H1 (cell line): ENCODE data around the gene SCAMP4. TPM values are rescaled to one million over a fixed set of nuclear protein-coding genes. Genes with fewer than 3 reads are reported as not detected.

Experiments used
- CTCF ChIA-PET: fragments of 300-600 bp; sonication (Branson Sonifier 250); formaldehyde crosslinking; loops from one replicate; lab custom pipeline; 2021; ENCODE audit not compliant: partially characterized antibody; lab: Charles Lee
- POLR2A ChIA-PET: fragments of 300-600 bp; sonication (Branson Sonifier 250); formaldehyde crosslinking; loops from one replicate; lab custom pipeline; 2021; ENCODE audit warnings: inconsistent platforms; ENCODE audit not compliant: partially characterized antibody; lab: Charles Lee
- DNase-seq, 2 experiments: peaks; one replicate each; pipeline versions ENCODE4 v3.0.0 to v3.0.0-alpha.2; 2010 to 2022; ENCODE audit warnings: low spot score in 2 of 2, low read depth in 1 of 2, mixed read lengths in 1 of 2
- FAIRE-seq: peaks from 2 replicates; lab custom pipeline; 2011; peaks lifted over from hg19 to GRCh38; lab: Jason Lieb, UNC
- H2AFZ ChIP-seq: 2 replicates; pipeline ENCODE4 v1.8.1; 2012; ENCODE audit warnings: low read length, inconsistent platforms
- H2AK5ac ChIP-seq: 2 replicates; pipeline ENCODE4 v1.6.1; 2013; ENCODE audit warnings: low read depth, low read length
- H2BK120ac ChIP-seq: replicated peaks from 2 replicates; pipeline ENCODE3; 2013; ENCODE audit warnings: low read depth, low read length, inconsistent platforms
- H2BK12ac ChIP-seq: 2 replicates; pipeline ENCODE4 v1.6.1; 2013; ENCODE audit warnings: low read depth, low read length
- H2BK15ac ChIP-seq: 2 replicates; pipeline ENCODE4 v1.6.1; 2013; ENCODE audit warnings: low read length
- H2BK20ac ChIP-seq: 2 replicates; pipeline ENCODE4 v1.6.1; 2013; ENCODE audit warnings: low read length
- H2BK5ac ChIP-seq: 2 replicates; pipeline ENCODE4 v1.6.1; 2013; ENCODE audit warnings: low read depth, low read length
- H3K14ac ChIP-seq: 2 replicates; pipeline ENCODE4 v1.6.1; 2013; ENCODE audit warnings: inconsistent platforms; ENCODE audit not compliant: insufficient read length
- H3K18ac ChIP-seq: 2 replicates; pipeline ENCODE4 v1.6.1; 2013; ENCODE audit warnings: low read length; ENCODE audit errors: extremely low read depth
- H3K23ac ChIP-seq: 2 replicates; pipeline ENCODE4 v1.6.1; 2013; ENCODE audit warnings: inconsistent platforms; ENCODE audit not compliant: insufficient read length
- H3K23me2 ChIP-seq: 2 replicates; pipeline ENCODE4 v1.6.1; 2013; ENCODE audit warnings: low read depth, low read length
- H3K27ac ChIP-seq: 2 replicates; pipeline ENCODE4 v1.6.1; 2011; ENCODE audit warnings: low read depth, low read length, inconsistent platforms
- H3K27me3 ChIP-seq, 4 experiments: replicated peaks in 1 of 4; 1 replicate in 1 of 4; 2 replicates in 3 of 4; pipeline versions ENCODE4 v1.6.1 to v1.8.1; 2011 to 2013; ENCODE audit warnings: low read length in 3 of 4, mild to moderate bottlenecking in 3 of 4, inconsistent platforms in 2 of 4, mixed read lengths in 2 of 4, moderate library complexity in 1 of 4; ENCODE audit not compliant: control insufficient read depth in 3 of 4, insufficient read depth in 3 of 4; ENCODE audit errors: extremely low read depth in 1 of 4
- H3K36me3 ChIP-seq, 4 experiments: 2 replicates each; pipeline versions ENCODE4 v1.6.1 to v1.8.1; 2011 to 2013; ENCODE audit warnings: mild to moderate bottlenecking in 4 of 4, low read length in 3 of 4, moderate library complexity in 2 of 4, control low read depth in 1 of 4, inconsistent platforms in 1 of 4; ENCODE audit not compliant: insufficient read depth in 4 of 4, control insufficient read depth in 2 of 4
- H3K4ac ChIP-seq: replicated peaks from 2 replicates; pipeline ENCODE3; 2013; ENCODE audit warnings: low read length, low read depth, mixed read lengths, inconsistent platforms; ENCODE audit not compliant: insufficient read length
- H3K4me1 ChIP-seq, 4 experiments: replicated peaks in 1 of 4; 1 replicate in 1 of 4; 2 replicates in 3 of 4; pipeline versions ENCODE4 v1.6.1 to v1.8.1; 2011 to 2013; ENCODE audit warnings: low read length in 3 of 4, inconsistent platforms in 2 of 4, mixed read lengths in 1 of 4; ENCODE audit not compliant: insufficient read depth in 4 of 4, control insufficient read depth in 3 of 4
- H3K4me2 ChIP-seq, 2 experiments: 2 replicates each; pipeline versions ENCODE4 v1.6.1 to v1.8.1; 2011 to 2013; ENCODE audit warnings: low read depth in 2 of 2, low read length in 2 of 2, control low read depth in 1 of 2, inconsistent platforms in 1 of 2, mild to moderate bottlenecking in 1 of 2; ENCODE audit not compliant: insufficient read depth in 1 of 2
- H3K4me3 ChIP-seq, 4 experiments: fragments of 200-600, 300-600 bp in 1 of 4; sonication (generic), shearing (Covaris generic), sonication (Bioruptor Twin) in 1 of 4; 2 replicates each; pipeline versions ENCODE4 v1.5.1 to v1.8.1; 2011 to 2016; ENCODE audit warnings: low read length in 4 of 4, low read depth in 3 of 4, control low read depth in 2 of 4, inconsistent platforms in 2 of 4, mild to moderate bottlenecking in 2 of 4, mixed read lengths in 1 of 4, moderate library complexity in 1 of 4; ENCODE audit not compliant: insufficient read depth in 2 of 4; ENCODE audit errors: extremely low read depth in 1 of 4
- H3K56ac ChIP-seq: replicated peaks from 2 replicates; pipeline ENCODE3; 2013; ENCODE audit warnings: low read depth, mild to moderate bottlenecking, mixed read lengths, low read length, inconsistent platforms; ENCODE audit not compliant: insufficient read length
- H3K79me1 ChIP-seq: 2 replicates; pipeline ENCODE4 v1.6.1; 2013; ENCODE audit warnings: low read depth, low read length, control low read depth
- H3K79me2 ChIP-seq, 2 experiments: 2 replicates each; pipeline versions ENCODE4 v1.6.1 to v1.8.1; 2012 to 2013; ENCODE audit warnings: low read length in 2 of 2, mild to moderate bottlenecking in 2 of 2, inconsistent platforms in 1 of 2; ENCODE audit not compliant: insufficient read depth in 2 of 2, control insufficient read depth in 1 of 2
- H3K9ac ChIP-seq, 4 experiments: replicated peaks in 1 of 4; 1 replicate in 1 of 4; 2 replicates in 3 of 4; pipeline versions ENCODE4 v1.6.1 to v1.8.1; 2011 to 2013; ENCODE audit warnings: low read depth in 3 of 4, low read length in 3 of 4, control low read depth in 2 of 4, mild to moderate bottlenecking in 2 of 4, moderate library complexity in 2 of 4, inconsistent platforms in 1 of 4; ENCODE audit errors: extremely low read depth in 1 of 4
- H3K9me3 ChIP-seq, 2 experiments: 2 replicates each; pipeline versions ENCODE4 v1.6.1 to v1.8.1; 2012 to 2013; ENCODE audit warnings: mild to moderate bottlenecking in 2 of 2, moderate library complexity in 2 of 2, control low read depth in 1 of 2, inconsistent platforms in 1 of 2, low read depth in 1 of 2, low read length in 1 of 2, mixed read lengths in 1 of 2; ENCODE audit not compliant: insufficient read depth in 2 of 2
- H4K20me1 ChIP-seq, 2 experiments: replicated peaks in 1 of 2; 2 replicates each; pipeline versions ENCODE3 to v1.8.1; 2011 to 2013; ENCODE audit warnings: inconsistent platforms in 2 of 2, low read length in 2 of 2, mild to moderate bottlenecking in 1 of 2; ENCODE audit not compliant: insufficient read depth in 2 of 2, control insufficient read depth in 1 of 2
- H4K5ac ChIP-seq: 2 replicates; pipeline ENCODE4 v1.6.1; 2013; ENCODE audit warnings: low read length, low read depth, mixed read lengths, inconsistent platforms; ENCODE audit not compliant: insufficient read length
- H4K8ac ChIP-seq: 2 replicates; pipeline ENCODE4 v1.8.0; 2013; ENCODE audit warnings: mild to moderate bottlenecking, moderate library complexity, low read length, inconsistent platforms; ENCODE audit not compliant: insufficient read depth; ENCODE audit errors: extremely low read depth
- H4K91ac ChIP-seq: replicated peaks from 2 replicates; pipeline ENCODE3; 2013; ENCODE audit warnings: low read length, mixed read lengths, inconsistent platforms; ENCODE audit not compliant: insufficient read length
- HDAC6 ChIP-seq: IDR thresholded peaks from one replicate; pipeline ENCODE4 v1.7.1; 2012; ENCODE audit warnings: low read depth, mild to moderate bottlenecking, inconsistent platforms, low read length, moderate library complexity
- KDM4A ChIP-seq: IDR thresholded peaks from one replicate; pipeline ENCODE4 v1.7.1; 2012; ENCODE audit warnings: low read depth, mild to moderate bottlenecking, moderate library complexity, low read length, inconsistent platforms; ENCODE audit not compliant: severe bottlenecking
- POLR2AphosphoS5 ChIP-seq: IDR thresholded peaks from 2 replicates; pipeline ENCODE4 v1.6.1; 2011; ENCODE audit warnings: low read depth, low read length
- SRF ChIP-seq: IDR thresholded peaks from 2 replicates; pipeline ENCODE4 v1.6.1; 2011; ENCODE audit warnings: mild to moderate bottlenecking, low read depth, low read length, moderate library complexity
- WGBS, 2 experiments: shearing (Covaris generic) in 1 of 2; methylation state at CpG; one replicate each; pipeline versions ENCODE4 v1.1.6 to v1.1.7; 2013 to 2015; ENCODE audit warnings: low lambda C conversion rate in 2 of 2, mixed read lengths in 2 of 2, inconsistent platforms in 1 of 2, low coverage in 1 of 2, missing lambda C conversion rate in 1 of 2; ENCODE audit not compliant: insufficient replicate concordance in 2 of 2, insufficient coverage in 1 of 2, insufficient read length in 1 of 2; ENCODE audit errors: extremely low coverage in 1 of 2, missing lambda C conversion rate in 1 of 2; 5-methylcytosine and 5-hydroxymethylcytosine counted together
- polyA plus RNA-seq, 7 experiments: library from polyadenylated mRNA; depleted of rRNA in 3 of 7; stranded (reverse) in 5 of 7; unstranded in 2 of 7; fragments of >200 nt in 5 of 7; fragments of 200-250 nt in 2 of 7; gene quantifications; 1 replicate in 5 of 7; 2 replicates in 1 of 7; 4 replicates in 1 of 7; pipeline versions ENCODE4 v1.2.1 to v1.2.3, GENCODE V29; 2011 to 2013; ENCODE audit warnings: missing spikeins in 2 of 7, mixed read lengths in 2 of 7
- total RNA-seq: library from RNA; stranded (reverse); fragmentation: NEBNext Ultra II Directional; extraction: Animal tissue kit (Norgen Biotek cat#: 25700); gene quantifications from 2 replicates; pipeline ENCODE4 v1.2.1, GENCODE V29; 2021
- TF ChIP-seq, protein P1 (sequence below), 3 experiments: IDR thresholded peaks; 1 replicate in 2 of 3; 2 replicates in 1 of 3; pipeline versions ENCODE4 v1.5.1 to v1.6.1; 2011; ENCODE audit warnings: low read length in 3 of 3, mild to moderate bottlenecking in 3 of 3, inconsistent platforms in 2 of 3, low read depth in 1 of 3, moderate library complexity in 1 of 3; ENCODE audit not compliant: insufficient read depth in 1 of 3; ENCODE audit errors: control extremely low read depth in 1 of 3

Gene SCAMP4
- total and polyA plus RNA-seq, 2 of the 8 experiments (the other 6 are each of a cell fraction or from before 2014, with no cell fraction given): 17.1 to 61.4 TPM

DNA sequence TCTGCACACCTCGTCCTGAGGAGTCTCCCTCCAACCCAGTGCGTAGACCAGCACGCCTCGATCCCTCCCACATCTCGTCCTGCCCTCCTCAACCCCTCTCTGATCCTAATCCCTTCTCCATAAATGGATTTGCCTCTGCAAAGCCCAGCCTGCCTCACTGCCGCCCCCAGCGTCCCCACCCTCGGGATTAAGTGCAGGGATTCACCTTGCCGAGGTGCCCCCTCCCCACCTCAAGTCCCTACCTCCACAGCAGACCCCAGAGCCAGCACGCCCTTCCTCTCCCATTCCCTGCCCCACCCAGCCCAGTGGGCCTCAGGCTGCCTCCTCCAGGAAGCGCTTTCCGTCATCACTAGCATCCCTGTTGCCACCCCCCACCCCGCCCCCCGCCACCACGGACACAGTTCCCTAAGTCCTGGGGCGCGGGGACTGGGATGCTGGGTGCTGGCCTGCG is 45.8 kb upstream of the SCAMP4 start:
- no peak overlapping the region for H2BK20ac ChIP-seq
- no peak overlapping the region for H2BK120ac ChIP-seq
- no peak for FAIRE-seq
- no peak overlapping the region; a peak in 1 of 7 replicates for H3K9ac ChIP-seq
- no peak overlapping the region for H2AFZ ChIP-seq
- 0 out of 2 replicates have a peak overlapping the region, but pooled peaks have one; percentile 39 for H2BK12ac ChIP-seq
- no peak overlapping the region for H3K23ac ChIP-seq
- H3K14ac ChIP-seq: no peak overlapping the region
- CTCF ChIA-PET: interaction anchor here (1.7 to 2.3 kb wide), 3 partner anchors 16 to 27 kb away, joined by 3 to 18 read pairs (median 8); no protein-coding TSS in a partner anchor
- no peaks in the 10 kb centered on the region for H3K36me3 ChIP-seq
- H2BK5ac ChIP-seq: no peak overlapping the region
- H2AK5ac ChIP-seq: no peak overlapping the region
- TF ChIP-seq, protein P1, sequence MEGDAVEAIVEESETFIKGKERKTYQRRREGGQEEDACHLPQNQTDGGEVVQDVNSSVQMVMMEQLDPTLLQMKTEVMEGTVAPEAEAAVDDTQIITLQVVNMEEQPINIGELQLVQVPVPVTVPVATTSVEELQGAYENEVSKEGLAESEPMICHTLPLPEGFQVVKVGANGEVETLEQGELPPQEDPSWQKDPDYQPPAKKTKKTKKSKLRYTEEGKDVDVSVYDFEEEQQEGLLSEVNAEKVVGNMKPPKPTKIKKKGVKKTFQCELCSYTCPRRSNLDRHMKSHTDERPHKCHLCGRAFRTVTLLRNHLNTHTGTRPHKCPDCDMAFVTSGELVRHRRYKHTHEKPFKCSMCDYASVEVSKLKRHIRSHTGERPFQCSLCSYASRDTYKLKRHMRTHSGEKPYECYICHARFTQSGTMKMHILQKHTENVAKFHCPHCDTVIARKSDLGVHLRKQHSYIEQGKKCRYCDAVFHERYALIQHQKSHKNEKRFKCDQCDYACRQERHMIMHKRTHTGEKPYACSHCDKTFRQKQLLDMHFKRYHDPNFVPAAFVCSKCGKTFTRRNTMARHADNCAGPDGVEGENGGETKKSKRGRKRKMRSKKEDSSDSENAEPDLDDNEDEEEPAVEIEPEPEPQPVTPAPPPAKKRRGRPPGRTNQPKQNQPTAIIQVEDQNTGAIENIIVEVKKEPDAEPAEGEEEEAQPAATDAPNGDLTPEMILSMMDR (IDR thresholded peaks at IDR 0.05; ENCODE audit: control extremely low read depth in 1 of 3, insufficient read depth in 1 of 3, low read depth in 1 of 3, low read length in 3 of 3): peak in 2 of 3 experiments; percentile 5 to 9; a peak in 2 of 4 replicates
- no peak; the same call in 1 of the 2 replicates for TF ChIP-seq POLR2AphosphoS5
- no peak for TF ChIP-seq HDAC6
- TF ChIP-seq KDM4A: no peak
- TF ChIP-seq SRF: peak; percentile 3; the same call in 1 of the 2 replicates
- TF ChIP-seq, all 59 proteins: peak for 2
- Histone ChIP-seq H3K79me1 (peaks cover 22% of the 10 kb centered on the region), H3K27ac (no peak overlapping the region), H4K8ac (no peak overlapping the region), H3K56ac (no peak overlapping the region), H4K91ac (no peak overlapping the region), H3K4ac (no peak overlapping the region), H3K4me1 (peaks cover 0 to 62% (median 53%) of the 10 kb centered on the region in 4 experiments; a peak in 6 of 7 replicates), H3K23me2 (peaks cover 12% of the 10 kb centered on the region; the same call in 1 of the 2 replicates), H3K18ac (no peak overlapping the region), H3K4me2 (peak overlapping the region; percentile 89 to 90), H4K20me1 (peaks cover 39 to 49% of the 10 kb centered on the region in 2 experiments), H3K79me2 (peaks cover 18 to 67% of the 10 kb centered on the region in 2 experiments; a peak in 3 of 4 replicates), H3K4me3 (peak overlapping the region in 2 of 4 experiments; percentile 7 to 84; a peak in 3 of 8 replicates), H3K27me3 (peaks cover 0 to 15% (median 6%) of the 10 kb centered on the region in 4 experiments; a peak in 5 of 7 replicates), H4K5ac (no peak overlapping the region), H3K9me3 (no peaks in the 10 kb centered on the region), H2BK15ac (no peak overlapping the region)
- DNase-seq: peak in 1 of 2 experiments; percentile 56
- WGBS, 2 experiments: 14% methylated on average over 8 of the region's 18 CpGs; no CpG with 5 or more reads in 1 of the 2 experiments
- POLR2A ChIA-PET: interaction anchor here (1.1 kb wide), 1 partner anchor 16 kb away, joined by 4 read pairs; no protein-coding TSS in a partner anchor
